SK-N-SH treated with all-trans-retinoic acid at 6 μM for 48 hours (cell line): ENCODE measurements around the gene CSTB.

Experiments
- GLIS3 ChIP-seq: fragments of 250-450 bp; sonication (Bioruptor Pico); IDR thresholded peaks from 2 replicates; pipeline ENCODE4 v1.5.0; 2020; ENCODE audit warnings: mild to moderate bottlenecking, moderate library complexity
- TCF4 ChIP-seq: fragments of 250-450 bp; sonication (Bioruptor Pico); IDR thresholded peaks from 2 replicates; pipeline ENCODE4 v1.8.0; 2021; ENCODE audit warnings: mild to moderate bottlenecking, moderate library complexity, borderline replicate concordance
- ZFP3 ChIP-seq: fragments of 250-450 bp; sonication (Bioruptor Pico); IDR thresholded peaks from 2 replicates; pipeline ENCODE4 v1.5.0; 2020; ENCODE audit warnings: mild to moderate bottlenecking, moderate library complexity
- TF ChIP-seq, protein P1 (sequence below): fragments of 250-450 bp; sonication (Bioruptor Pico); IDR thresholded peaks from 2 replicates; pipeline ENCODE4 v1.8.0; 2021; ENCODE audit warnings: low read depth, mild to moderate bottlenecking, moderate library complexity, borderline replicate concordance

Gene CSTB

DNA sequence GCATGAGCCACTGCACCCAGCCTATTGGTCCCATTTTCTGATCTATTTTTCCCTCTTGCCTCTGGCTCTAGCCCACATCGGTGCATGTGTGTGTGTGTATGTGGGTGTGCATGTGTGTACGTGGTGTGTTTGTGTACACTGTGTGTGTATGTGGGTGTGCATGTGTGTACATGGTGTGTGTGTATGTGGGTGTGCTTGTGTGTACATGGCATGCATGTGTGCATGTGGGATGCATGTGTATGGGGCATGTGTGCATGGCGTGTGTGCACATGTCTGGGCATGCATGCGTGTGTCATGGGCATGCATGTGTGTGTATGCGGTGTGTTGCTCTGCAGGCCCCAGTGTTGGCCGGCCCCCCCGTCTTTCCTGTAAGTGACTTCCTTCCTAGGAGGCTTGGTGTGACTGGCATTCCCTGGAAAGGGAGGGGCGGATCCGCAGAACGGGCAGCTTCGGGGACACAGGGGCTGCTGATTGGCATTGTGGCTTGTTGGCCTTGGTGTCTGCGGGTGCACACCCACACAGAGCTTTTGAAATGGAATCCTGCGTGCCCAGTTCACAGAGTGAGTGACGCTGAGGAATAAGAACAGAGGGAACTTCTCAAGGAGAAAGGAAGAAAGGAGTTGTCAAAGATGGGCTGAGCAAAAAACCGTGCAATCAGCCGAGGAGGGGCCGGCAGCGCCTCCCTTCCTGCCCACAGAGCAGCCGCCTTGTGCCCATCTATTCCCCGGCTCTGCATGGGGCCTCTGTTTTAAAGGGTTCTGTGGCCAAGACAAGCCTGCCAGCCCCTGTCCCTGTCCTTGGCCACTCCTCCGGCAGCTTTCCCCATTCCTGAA is 49.2 kb downstream of the CSTB start (continued):
- no peak for TF ChIP-seq GLIS3 (CRISPR knock-in tag)
- TF ChIP-seq, protein P1, sequence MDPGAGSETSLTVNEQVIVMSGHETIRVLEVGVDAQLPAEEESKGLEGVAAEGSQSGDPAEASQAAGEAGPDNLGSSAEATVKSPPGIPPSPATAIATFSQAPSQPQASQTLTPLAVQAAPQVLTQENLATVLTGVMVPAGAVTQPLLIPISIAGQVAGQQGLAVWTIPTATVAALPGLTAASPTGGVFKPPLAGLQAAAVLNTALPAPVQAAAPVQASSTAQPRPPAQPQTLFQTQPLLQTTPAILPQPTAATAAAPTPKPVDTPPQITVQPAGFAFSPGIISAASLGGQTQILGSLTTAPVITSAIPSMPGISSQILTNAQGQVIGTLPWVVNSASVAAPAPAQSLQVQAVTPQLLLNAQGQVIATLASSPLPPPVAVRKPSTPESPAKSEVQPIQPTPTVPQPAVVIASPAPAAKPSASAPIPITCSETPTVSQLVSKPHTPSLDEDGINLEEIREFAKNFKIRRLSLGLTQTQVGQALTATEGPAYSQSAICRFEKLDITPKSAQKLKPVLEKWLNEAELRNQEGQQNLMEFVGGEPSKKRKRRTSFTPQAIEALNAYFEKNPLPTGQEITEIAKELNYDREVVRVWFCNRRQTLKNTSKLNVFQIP: no peak
- no peak for TF ChIP-seq TCF4
- TF ChIP-seq ZFP3 (CRISPR knock-in tag): no peak
